ENCODE results near the gene VDAC1.
A peak's percentile ranks its signal among the peaks of the same experiment; 100 is the strongest.

- TF ChIP-seq CTCF (optimal IDR thresholded peaks at IDR 0.05 in 1 of 3, IDR thresholded peaks at IDR 0.05 in 1 of 3, conservative IDR thresholded peaks at IDR 0.05 in 1 of 3; ENCODE audit: extremely low read depth in 1 of 3, insufficient read depth in 2 of 3, low read length in 3 of 3) (peak; percentile 60 to 70 (median 61)), EZH2 (IDR thresholded peaks at IDR 0.05; ENCODE audit: low read length) (no peak)
Measured at GRCh38 chr5:133996683-133997252, 8.0 kb downstream of the VDAC1 start.
